K562 (cell line): ENCODE results near the gene CCDC9B.

ENCODE experiments used
- ARID1B ChIP-seq: fragments of 450-650 bp; IDR thresholded peaks from 2 replicates; pipeline ENCODE4 v1.6.1; 2016; ENCODE audit warnings: antibody characterized with exemption, mild to moderate bottlenecking, inconsistent platforms
- CHD1 ChIP-seq: fragments of 200-600 bp; sonication (generic); IDR thresholded peaks from one replicate; pipeline ENCODE4 v1.6.1; 2012; ENCODE audit warnings: mild to moderate bottlenecking, moderate library complexity, low read length, inconsistent platforms
- CTCF ChIP-seq, 3 experiments: IDR thresholded peaks in 2 of 3; conservative IDR thresholded peaks in 1 of 3; 2 replicates each; pipeline ENCODE4 v1.5.1; 2011 to 2012; ENCODE audit warnings: low read length in 3 of 3, mild to moderate bottlenecking in 3 of 3, control low read depth in 2 of 3, improper control_type of control experiment in 1 of 3, inconsistent platforms in 1 of 3, low read depth in 1 of 3, mixed read lengths in 1 of 3, moderate library complexity in 1 of 3; ENCODE audit not compliant: insufficient read depth in 2 of 3
- EGR1 ChIP-seq: fragments of 450-650 bp; conservative IDR thresholded peaks from 2 replicates; pipeline ENCODE4 v1.6.1; 2017; ENCODE audit warnings: mild to moderate bottlenecking
- ESRRA ChIP-seq: fragments of 450-650 bp; IDR thresholded peaks from 2 replicates; pipeline ENCODE4 v1.6.1; 2014; ENCODE audit warnings: low read depth, mild to moderate bottlenecking, moderate library complexity, borderline replicate concordance
- FOXJ3 ChIP-seq: sonication (generic); formaldehyde crosslinking; IDR thresholded peaks from 2 replicates; pipeline ENCODE4 v1.4.0; 2020; ENCODE audit warnings: mild to moderate bottlenecking, missing genetic modification reagents
- GTF2F1 ChIP-seq: IDR thresholded peaks from 2 replicates; pipeline ENCODE4 v1.6.1; 2011; ENCODE audit warnings: low read depth, low read length, improper control_type of control experiment
- MNT ChIP-seq, 2 experiments: fragments of 450-650 bp; conservative IDR thresholded peaks; 2 replicates each; pipeline ENCODE4 v1.6.1; 2017; ENCODE audit warnings: mild to moderate bottlenecking in 2 of 2, moderate library complexity in 2 of 2
- POLR2A ChIP-seq: fragments of 450-650 bp; conservative IDR thresholded peaks from 2 replicates; pipeline ENCODE4 v1.6.1; 2016

GRCh38 chr15:40360015-40360414 is 19.3 kb upstream of the CCDC9B start:
- TF ChIP-seq MNT (conservative IDR thresholded peaks at IDR 0.05) (no peak), FOXJ3 (no peak), ARID1B (no peak), POLR2A (no peak), ESRRA (no peak), EGR1 (no peak), CTCF (IDR thresholded peaks at IDR 0.05 in 2 of 3, conservative IDR thresholded peaks at IDR 0.05 in 1 of 3; ENCODE audit: insufficient read depth in 2 of 3, low read depth in 1 of 3, low read length in 3 of 3) (no peak), GTF2F1 (no peak), CHD1 (no peak)
